Panc1 (cell line): Measurements from ENCODE around the gene MEX3D. TPM values are rescaled to one million over a fixed set of nuclear protein-coding genes. Genes with fewer than 3 reads are reported as not detected.

ENCODE experiments used
- ATAC-seq: fragments of 200-7000 bp; cut with Tn5 transposase; 2 replicates; pipeline ENCODE4 v1.9.1; 2020; ENCODE audit warnings: mild to moderate bottlenecking, moderate library complexity
- BruUV-seq: library from RNA; stranded (reverse); fragments of 400-500 nt; replicated peaks from 2 replicates; lab custom pipeline; 2021; lab: Mats Ljungman, UMichigan
- CTCF ChIA-PET: fragments of 300-600 bp; sonication (Branson Sonifier 250); formaldehyde crosslinking; loops from one replicate; lab custom pipeline; 2022; ENCODE audit warnings: antibody characterized with exemption; lab: Charles Lee
- POLR2A ChIA-PET: fragments of 300-600 bp; sonication (Branson Sonifier 250); formaldehyde crosslinking; loops from one replicate; lab custom pipeline; 2022; ENCODE audit warnings: antibody characterized with exemption; lab: Charles Lee
- DNase-seq: peaks from one replicate; pipeline ENCODE4 v3.0.0-alpha.2; 2010; ENCODE audit warnings: low read depth, low spot score
- H3K27ac ChIP-seq: 2 replicates; pipeline ENCODE4 v1.5.1; 2011; ENCODE audit warnings: mild to moderate bottlenecking, low read length, inconsistent platforms
- H3K27me3 ChIP-seq: fragments of 200-500 bp; sonication (Bioruptor generic); 2 replicates; pipeline ENCODE4 v1.6.0; 2014; ENCODE audit warnings: low read length, inconsistent platforms; ENCODE audit not compliant: control insufficient read depth, insufficient read depth
- H3K36me3 ChIP-seq: fragments of 200-500 bp; sonication (Bioruptor generic); 2 replicates; pipeline ENCODE4 v1.5.1; 2014; ENCODE audit warnings: inconsistent platforms, mild to moderate bottlenecking, low read length, moderate library complexity; ENCODE audit not compliant: control insufficient read depth, insufficient read depth
- H3K4me1 ChIP-seq: 2 replicates; pipeline ENCODE4 v1.5.1; 2011; ENCODE audit warnings: inconsistent platforms, mild to moderate bottlenecking, low read length, moderate library complexity; ENCODE audit not compliant: control insufficient read depth, insufficient read depth
- H3K4me3 ChIP-seq, 2 experiments: 2 replicates each; pipeline ENCODE4 v1.5.1; 2011 to 2012; ENCODE audit warnings: low read depth in 2 of 2, low read length in 2 of 2, mild to moderate bottlenecking in 2 of 2, inconsistent platforms in 1 of 2, moderate library complexity in 1 of 2
- H3K9me3 ChIP-seq: fragments of 200-500 bp; sonication (Bioruptor generic); 2 replicates; pipeline ENCODE4 v1.5.1; 2014; ENCODE audit warnings: low read depth, mild to moderate bottlenecking, inconsistent platforms, low read length, moderate library complexity; ENCODE audit not compliant: control insufficient read depth, insufficient read depth
- POLR2AphosphoS5 ChIP-seq: IDR thresholded peaks from 2 replicates; pipeline ENCODE4 v1.6.1; 2012; ENCODE audit warnings: mild to moderate bottlenecking, low read depth, low read length, moderate library complexity
- SIN3A ChIP-seq: IDR thresholded peaks from 2 replicates; pipeline ENCODE4 v1.6.1; 2012; ENCODE audit warnings: low read depth, mild to moderate bottlenecking, low read length, moderate library complexity, borderline replicate concordance; ENCODE audit not compliant: insufficient read depth
- TCF7L2 ChIP-seq: IDR thresholded peaks from 2 replicates; pipeline ENCODE4 v1.6.1; 2011; ENCODE audit warnings: mild to moderate bottlenecking, low read depth, low read length, inconsistent platforms
- in situ Hi-C: cut with HindIII; loops from 2 replicates; pipeline ENCODE4 v1.10.0; 2016; ENCODE audit warnings: low sequenced_read_pairs, low pct_unique_long_range_greater_than_20kb
- intact Hi-C: fragments of 100-400 bp; cut with micrococcal nuclease; formaldehyde crosslinking; loops from one replicate; pipeline ENCODE4 v1.10.0; 2022; ENCODE audit not compliant: unreplicated experiment
- total RNA-seq: library from RNA; stranded (reverse); gene quantifications from one replicate; pipeline ENCODE4 v1.2.1, GENCODE V29; 2021; ENCODE audit not compliant: unreplicated experiment
- TF ChIP-seq, protein P1 (sequence below), 2 experiments: IDR thresholded peaks; 2 replicates each; pipeline ENCODE4 v1.6.1; 2011 to 2012; ENCODE audit warnings: low read depth in 2 of 2, control low read depth in 1 of 2, low read length in 1 of 2, mild to moderate bottlenecking in 1 of 2, moderate library complexity in 1 of 2; ENCODE audit not compliant: insufficient read depth in 1 of 2
- TF ChIP-seq, protein P2 (sequence below): fragments of 450-650 bp; IDR thresholded peaks from 2 replicates; pipeline ENCODE4 v1.5.1; 2017; ENCODE audit warnings: mild to moderate bottlenecking

Gene MEX3D
- total RNA-seq, 1 experiment from 2014 or later = 73.7 TPM

DNA sequence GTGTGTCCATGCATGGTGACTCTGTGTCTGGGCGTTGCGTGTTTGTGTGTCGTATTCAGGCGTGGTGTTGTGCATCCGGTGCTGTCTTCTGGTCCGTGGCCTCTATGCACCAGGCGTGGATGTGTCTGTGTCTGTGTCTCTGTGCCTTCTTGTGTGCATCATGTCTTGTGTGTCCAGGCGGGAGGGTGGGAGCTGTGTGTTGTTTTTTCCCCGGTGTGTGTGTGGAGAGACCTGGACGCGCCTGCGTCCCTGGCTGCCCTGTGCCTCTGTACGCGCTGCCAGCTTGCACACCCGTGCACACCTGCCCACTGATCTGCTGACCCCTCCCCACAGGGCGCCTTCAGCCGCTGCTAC, 43.2 kb downstream of the MEX3D start:
- in situ Hi-C loops (no loop called here), intact Hi-C loops (no loop called here)
- Histone ChIP-seq H3K36me3 (no peaks in the 10 kb centered on the region), H3K9me3 (no peaks in the 10 kb centered on the region), H3K4me3 (no peak overlapping the region), H3K27ac (no peak overlapping the region), H3K27me3 (no peaks in the 10 kb centered on the region; the same call in 1 of the 2 replicates), H3K4me1 (no peaks in the 10 kb centered on the region)
- BruUV-seq = no TSS peak
- DNase-seq = no peak
- no peak for ATAC-seq
- POLR2A ChIA-PET = no interaction called here
- TF ChIP-seq SIN3A (no peak), TCF7L2 (no peak), POLR2AphosphoS5 (no peak)
- TF ChIP-seq, protein P1, sequence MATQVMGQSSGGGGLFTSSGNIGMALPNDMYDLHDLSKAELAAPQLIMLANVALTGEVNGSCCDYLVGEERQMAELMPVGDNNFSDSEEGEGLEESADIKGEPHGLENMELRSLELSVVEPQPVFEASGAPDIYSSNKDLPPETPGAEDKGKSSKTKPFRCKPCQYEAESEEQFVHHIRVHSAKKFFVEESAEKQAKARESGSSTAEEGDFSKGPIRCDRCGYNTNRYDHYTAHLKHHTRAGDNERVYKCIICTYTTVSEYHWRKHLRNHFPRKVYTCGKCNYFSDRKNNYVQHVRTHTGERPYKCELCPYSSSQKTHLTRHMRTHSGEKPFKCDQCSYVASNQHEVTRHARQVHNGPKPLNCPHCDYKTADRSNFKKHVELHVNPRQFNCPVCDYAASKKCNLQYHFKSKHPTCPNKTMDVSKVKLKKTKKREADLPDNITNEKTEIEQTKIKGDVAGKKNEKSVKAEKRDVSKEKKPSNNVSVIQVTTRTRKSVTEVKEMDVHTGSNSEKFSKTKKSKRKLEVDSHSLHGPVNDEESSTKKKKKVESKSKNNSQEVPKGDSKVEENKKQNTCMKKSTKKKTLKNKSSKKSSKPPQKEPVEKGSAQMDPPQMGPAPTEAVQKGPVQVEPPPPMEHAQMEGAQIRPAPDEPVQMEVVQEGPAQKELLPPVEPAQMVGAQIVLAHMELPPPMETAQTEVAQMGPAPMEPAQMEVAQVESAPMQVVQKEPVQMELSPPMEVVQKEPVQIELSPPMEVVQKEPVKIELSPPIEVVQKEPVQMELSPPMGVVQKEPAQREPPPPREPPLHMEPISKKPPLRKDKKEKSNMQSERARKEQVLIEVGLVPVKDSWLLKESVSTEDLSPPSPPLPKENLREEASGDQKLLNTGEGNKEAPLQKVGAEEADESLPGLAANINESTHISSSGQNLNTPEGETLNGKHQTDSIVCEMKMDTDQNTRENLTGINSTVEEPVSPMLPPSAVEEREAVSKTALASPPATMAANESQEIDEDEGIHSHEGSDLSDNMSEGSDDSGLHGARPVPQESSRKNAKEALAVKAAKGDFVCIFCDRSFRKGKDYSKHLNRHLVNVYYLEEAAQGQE (IDR thresholded peaks at IDR 0.05; ENCODE audit: insufficient read depth in 1 of 2, low read depth in 2 of 2, low read length in 1 of 2) = no peak
- TF ChIP-seq, protein P2, sequence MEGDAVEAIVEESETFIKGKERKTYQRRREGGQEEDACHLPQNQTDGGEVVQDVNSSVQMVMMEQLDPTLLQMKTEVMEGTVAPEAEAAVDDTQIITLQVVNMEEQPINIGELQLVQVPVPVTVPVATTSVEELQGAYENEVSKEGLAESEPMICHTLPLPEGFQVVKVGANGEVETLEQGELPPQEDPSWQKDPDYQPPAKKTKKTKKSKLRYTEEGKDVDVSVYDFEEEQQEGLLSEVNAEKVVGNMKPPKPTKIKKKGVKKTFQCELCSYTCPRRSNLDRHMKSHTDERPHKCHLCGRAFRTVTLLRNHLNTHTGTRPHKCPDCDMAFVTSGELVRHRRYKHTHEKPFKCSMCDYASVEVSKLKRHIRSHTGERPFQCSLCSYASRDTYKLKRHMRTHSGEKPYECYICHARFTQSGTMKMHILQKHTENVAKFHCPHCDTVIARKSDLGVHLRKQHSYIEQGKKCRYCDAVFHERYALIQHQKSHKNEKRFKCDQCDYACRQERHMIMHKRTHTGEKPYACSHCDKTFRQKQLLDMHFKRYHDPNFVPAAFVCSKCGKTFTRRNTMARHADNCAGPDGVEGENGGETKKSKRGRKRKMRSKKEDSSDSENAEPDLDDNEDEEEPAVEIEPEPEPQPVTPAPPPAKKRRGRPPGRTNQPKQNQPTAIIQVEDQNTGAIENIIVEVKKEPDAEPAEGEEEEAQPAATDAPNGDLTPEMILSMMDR = no peak
- CTCF ChIA-PET = no interaction called here

DNA sequence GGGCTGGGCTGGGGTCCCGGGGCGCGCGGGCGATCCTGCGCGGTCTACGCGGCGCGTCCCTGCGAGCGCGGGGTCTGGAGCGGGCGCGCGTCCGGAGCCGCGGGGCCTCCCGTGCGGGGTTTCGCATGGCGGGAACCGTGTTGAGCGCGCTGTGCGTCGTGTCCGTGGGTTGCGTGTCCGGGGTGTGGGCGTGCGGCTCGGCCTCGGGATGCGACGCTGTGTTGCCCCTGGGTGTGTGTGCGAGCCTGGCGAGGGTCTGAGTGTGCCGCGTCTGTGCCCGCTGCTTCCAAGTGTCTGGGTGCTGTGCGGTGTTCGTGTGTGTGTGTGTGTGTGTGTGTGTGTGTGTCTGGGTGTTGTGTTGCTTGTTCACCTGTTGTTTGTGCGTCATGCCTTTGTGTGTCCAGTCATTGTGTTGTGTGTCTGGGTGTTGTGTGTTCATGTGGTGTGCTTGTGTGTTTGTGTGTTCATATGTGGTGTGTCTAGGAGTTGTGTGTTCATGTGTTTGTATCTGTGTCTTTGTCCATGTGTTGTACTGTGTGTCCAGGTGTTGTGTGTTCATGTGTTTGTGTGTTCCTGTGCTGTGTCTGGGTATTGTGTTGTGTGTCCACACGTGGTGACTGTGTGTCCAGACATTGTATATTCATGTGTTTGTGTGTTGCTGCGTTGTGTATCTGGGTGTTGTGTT, 43.7 kb downstream of the MEX3D start:
- CTCF ChIA-PET = no interaction called here

More for the DNA sequence above, 43.7 kb downstream of the MEX3D start:
- no peak overlapping the region for H3K4me3 ChIP-seq
- no peaks in the 10 kb centered on the region for H3K36me3 ChIP-seq
- intact Hi-C loops = no loop called here
- H3K9me3 ChIP-seq = no peaks in the 10 kb centered on the region
- no TSS peak for BruUV-seq
- H3K4me1 ChIP-seq = no peaks in the 10 kb centered on the region
- POLR2A ChIA-PET = no interaction called here
- no peak overlapping the region for H3K27ac ChIP-seq
- in situ Hi-C loops = no loop called here
- no peaks in the 10 kb centered on the region; the same call in 1 of the 2 replicates for H3K27me3 ChIP-seq
- DNase-seq (no peak), ATAC-seq (no peak)
- TF ChIP-seq, protein P1 (IDR thresholded peaks at IDR 0.05; ENCODE audit: insufficient read depth in 1 of 2, low read depth in 2 of 2, low read length in 1 of 2) = no peak
- TF ChIP-seq, protein P2 = no peak
- TF ChIP-seq POLR2AphosphoS5 = no peak
- no peak for TF ChIP-seq SIN3A
- TF ChIP-seq TCF7L2 = no peak
